Measurements from ENCODE around the gene ARHGAP10. TPM values are rescaled to one million over a fixed set of nuclear protein-coding genes. Genes with fewer than 3 reads are reported as not detected.

ARHGAP10 gene
- total RNA-seq, 2 experiments from 2014 or later: 0.11 TPM; not detected in 1

DNA sequence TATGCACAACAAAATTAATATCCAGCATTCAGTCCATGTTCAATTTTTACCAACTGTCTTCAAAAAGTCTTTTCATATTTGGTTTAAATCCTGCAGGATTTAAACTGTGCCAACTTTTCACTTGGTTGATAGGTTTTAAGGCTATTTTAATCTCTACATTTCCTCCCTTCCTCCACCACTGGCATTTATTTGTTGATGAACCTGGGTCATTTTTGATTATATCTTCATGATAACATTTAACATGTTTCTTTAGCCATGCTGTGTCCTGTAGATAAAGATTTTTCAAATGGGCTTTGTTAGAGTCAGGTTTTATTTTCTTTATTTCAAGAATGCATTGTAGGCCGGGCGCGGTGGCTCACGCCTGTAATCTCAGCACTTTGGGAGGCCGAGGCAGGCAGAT is 216.4 kb downstream of the ARHGAP10 start:
- no peak overlapping the region for H3K27ac ChIP-seq (ENCODE audit: low read depth, low read length, poor library complexity, severe bottlenecking)
- no peaks in the 10 kb centered on the region for H3K36me3 ChIP-seq (ENCODE audit: insufficient read depth, low read length)
- no peaks in the 10 kb centered on the region for H3K79me2 ChIP-seq (ENCODE audit: insufficient read depth, low read depth, low read length)
- no peaks in the 10 kb centered on the region for H4K20me1 ChIP-seq (ENCODE audit: insufficient read depth, low read length)
- POLR2A ChIA-PET: no interaction called here
- H3K9me2 ChIP-seq (ENCODE audit: insufficient read depth, low read length): no peaks in the 10 kb centered on the region
- no peak for DNase-seq (ENCODE audit: low spot score)
- intact Hi-C loops (cut with micrococcal nuclease; ENCODE audit: unreplicated experiment): no loop called here
- no peak overlapping the region for H3K4me3 ChIP-seq (ENCODE audit: low read depth, low read length, poor library complexity, severe bottlenecking)
- CTCF ChIA-PET (ENCODE audit: unreplicated experiment): no interaction called here
- H3K4me2 ChIP-seq (ENCODE audit: low read length): no peak overlapping the region
- no peak overlapping the region for H2AFZ ChIP-seq (ENCODE audit: low read length)
- TF ChIP-seq CTCF (conservative IDR thresholded peaks at IDR 0.05; ENCODE audit: low read length) (no peak), EZH2phosphoT487 (IDR thresholded peaks at IDR 0.05; ENCODE audit: borderline replicate concordance, low read depth, low read length) (no peak)
- BruUV-seq (replicated peaks): no TSS peak
- no peaks in the 10 kb centered on the region for H3K4me1 ChIP-seq (ENCODE audit: insufficient read depth, low read length, poor library complexity, severe bottlenecking)
- H3K9me3 ChIP-seq (ENCODE audit: low read length): no peaks in the 10 kb centered on the region

GRCh38 chr4:147950261-147950660 is 218.4 kb downstream of the ARHGAP10 start:
- TF ChIP-seq EZH2phosphoT487 (IDR thresholded peaks at IDR 0.05; ENCODE audit: borderline replicate concordance, low read depth, low read length) (no peak), CTCF (conservative IDR thresholded peaks at IDR 0.05; ENCODE audit: low read length) (no peak)
- H3K4me2 ChIP-seq (ENCODE audit: low read length): no peak overlapping the region
- no peaks in the 10 kb centered on the region for H4K20me1 ChIP-seq (ENCODE audit: insufficient read depth, low read length)
- intact Hi-C loops (cut with micrococcal nuclease; ENCODE audit: unreplicated experiment): no loop called here
- DNase-seq (ENCODE audit: low spot score): no peak
- H3K9me2 ChIP-seq (ENCODE audit: insufficient read depth, low read length): no peaks in the 10 kb centered on the region
- ChIA-PET CTCF (ENCODE audit: unreplicated experiment) (no interaction called here), POLR2A (interaction anchor here (0.6 kb wide), 1 partner anchor 862 kb away, joined by 3 read pairs; no protein-coding TSS in a partner anchor)
- no peaks in the 10 kb centered on the region for H3K79me2 ChIP-seq (ENCODE audit: insufficient read depth, low read depth, low read length)
- H3K27ac ChIP-seq (ENCODE audit: low read depth, low read length, poor library complexity, severe bottlenecking): no peak overlapping the region
- H3K36me3 ChIP-seq (ENCODE audit: insufficient read depth, low read length): no peaks in the 10 kb centered on the region
- no peaks in the 10 kb centered on the region for H3K4me1 ChIP-seq (ENCODE audit: insufficient read depth, low read length, poor library complexity, severe bottlenecking)
- no peaks in the 10 kb centered on the region for H3K9me3 ChIP-seq (ENCODE audit: low read length)
- no TSS peak for BruUV-seq (replicated peaks)
- no peak overlapping the region for H2AFZ ChIP-seq (ENCODE audit: low read length)
- H3K4me3 ChIP-seq (ENCODE audit: low read depth, low read length, poor library complexity, severe bottlenecking): no peak overlapping the region

DNA sequence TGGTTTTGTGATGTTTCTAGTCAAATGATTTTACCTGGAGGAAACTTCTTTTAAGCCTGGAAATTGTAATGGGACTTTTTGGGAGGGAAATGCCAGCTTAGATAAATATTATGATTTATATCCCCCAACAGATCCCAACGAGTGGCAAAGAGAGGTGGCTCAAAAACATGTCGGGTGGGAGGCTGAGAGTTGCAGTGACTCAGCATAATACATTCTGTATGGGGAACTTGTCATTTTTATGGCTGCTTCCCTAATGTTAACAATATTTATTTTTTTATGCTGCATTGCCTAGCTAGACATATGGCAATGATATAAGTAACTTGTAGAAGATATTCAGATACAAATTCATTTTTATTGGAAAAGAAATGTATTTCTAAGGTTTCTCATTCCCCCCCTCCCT is 219.0 kb downstream of the ARHGAP10 start:
- H3K79me2 ChIP-seq (ENCODE audit: insufficient read depth, low read depth, low read length): no peaks in the 10 kb centered on the region
- no peak overlapping the region for H3K4me3 ChIP-seq (ENCODE audit: low read depth, low read length, poor library complexity, severe bottlenecking)
- intact Hi-C loops (cut with micrococcal nuclease; ENCODE audit: unreplicated experiment): no loop called here
- no peaks in the 10 kb centered on the region for H3K9me3 ChIP-seq (ENCODE audit: low read length)
- CTCF ChIA-PET (ENCODE audit: unreplicated experiment): no interaction called here
- H3K36me3 ChIP-seq (ENCODE audit: insufficient read depth, low read length): no peaks in the 10 kb centered on the region
- no TSS peak for BruUV-seq (replicated peaks)
- no peak overlapping the region for H3K27ac ChIP-seq (ENCODE audit: low read depth, low read length, poor library complexity, severe bottlenecking)
- H3K4me2 ChIP-seq (ENCODE audit: low read length): no peak overlapping the region
- H3K4me1 ChIP-seq (ENCODE audit: insufficient read depth, low read length, poor library complexity, severe bottlenecking): no peaks in the 10 kb centered on the region
- H2AFZ ChIP-seq (ENCODE audit: low read length): no peak overlapping the region
- DNase-seq (ENCODE audit: low spot score): no peak
- no peaks in the 10 kb centered on the region for H3K9me2 ChIP-seq (ENCODE audit: insufficient read depth, low read length)
- no peak for TF ChIP-seq EZH2phosphoT487 (IDR thresholded peaks at IDR 0.05; ENCODE audit: borderline replicate concordance, low read depth, low read length)
- TF ChIP-seq CTCF (conservative IDR thresholded peaks at IDR 0.05; ENCODE audit: low read length): no peak
- no peaks in the 10 kb centered on the region for H4K20me1 ChIP-seq (ENCODE audit: insufficient read depth, low read length)
- POLR2A ChIA-PET: no interaction called here
